ENCODE data around the gene MYG1.

The MYG1 gene

GRCh38 chr12:53343449-53343848 is 44.0 kb downstream of the MYG1 start:
- no peaks in the 10 kb centered on the region for H3K9me3 ChIP-seq (ENCODE audit: control insufficient read depth, insufficient read depth, low read depth, low read length)
- CTCF ChIA-PET: interaction anchor here (1.8 to 7.0 kb wide), 3 partner anchors 9 to 79 kb away, joined by 11 to 156 read pairs (median 22); partner anchors contain the start of genes AAAS and AMHR2
- no peak overlapping the region for H3K4me3 ChIP-seq (ENCODE audit: low read depth, low read length)
- no peaks in the 10 kb centered on the region for H3K4me1 ChIP-seq (ENCODE audit: control insufficient read depth, insufficient read depth, low read length)
- TF ChIP-seq ZNF664 (tag by site-specific recombination; IDR thresholded peaks at IDR 0.05) (peak; percentile 90), ZNF677 (tag by site-specific recombination; IDR thresholded peaks at IDR 0.05) (no peak), ZNF837 (tag by site-specific recombination; IDR thresholded peaks at IDR 0.05) (no peak)
- POLR2A ChIA-PET: interaction anchor here (1.7 kb wide), 1 partner anchor 16 kb away, joined by 5 read pairs; no protein-coding TSS in a partner anchor
- H3K27ac ChIP-seq (ENCODE audit: extremely low read depth, low read depth, low read length): no peak overlapping the region
- no peaks in the 10 kb centered on the region for H3K36me3 ChIP-seq (ENCODE audit: control insufficient read depth in 2 of 2, insufficient read depth in 1 of 2, low read length in 2 of 2)

GRCh38 chr12:53343969-53344368 is 44.5 kb downstream of the MYG1 start:
- POLR2A ChIA-PET: interaction anchor here (1.1 to 2.3 kb wide), 8 partner anchors 8 to 156 kb away, joined by 3 to 20 read pairs (median 16); partner anchors contain the start of genes AAAS, MAP3K12, PFDN5 and SP1
- TF ChIP-seq ZNF26 (tag by site-specific recombination; IDR thresholded peaks at IDR 0.05) (no peak), ZFHX2 (tag by site-specific recombination; conservative IDR thresholded peaks at IDR 0.05) (no peak), PRDM1 (tag by site-specific recombination; IDR thresholded peaks at IDR 0.05) (no peak), GLIS1 (tag by site-specific recombination; IDR thresholded peaks at IDR 0.05) (no peak), ZNF747 (tag by site-specific recombination; IDR thresholded peaks at IDR 0.05) (no peak), ZNF629 (tag by site-specific recombination; IDR thresholded peaks at IDR 0.05) (no peak), ZNF660 (tag by site-specific recombination; IDR thresholded peaks at IDR 0.05) (no peak), ZNF530 (tag by site-specific recombination; IDR thresholded peaks at IDR 0.05; ENCODE audit: low read depth) (no peak), ZIC2 (tag by site-specific recombination; IDR thresholded peaks at IDR 0.05) (no peak), SP3 (tag by site-specific recombination; IDR thresholded peaks at IDR 0.05) (no peak), ZNF362 (tag by site-specific recombination; IDR thresholded peaks at IDR 0.05) (no peak), KLF8 (tag by site-specific recombination; IDR thresholded peaks at IDR 0.05) (no peak), ZNF274 (IDR thresholded peaks at IDR 0.05; ENCODE audit: low read length) (no peak), ZNF274 (tag by site-specific recombination; IDR thresholded peaks at IDR 0.05; ENCODE audit: borderline replicate concordance) (no peak), ZNF529 (tag by site-specific recombination; IDR thresholded peaks at IDR 0.05; ENCODE audit: insufficient replicate concordance) (no peak), PRDM6 (tag by site-specific recombination; IDR thresholded peaks at IDR 0.05) (no peak), ZNF302 (tag by site-specific recombination; IDR thresholded peaks at IDR 0.05; ENCODE audit: low read depth) (no peak), HOXA7 (CRISPR knock-in tag; IDR thresholded peaks at IDR 0.05; ENCODE audit: borderline replicate concordance) (no peak), ZNF366 (tag by site-specific recombination; conservative IDR thresholded peaks at IDR 0.05) (no peak)
- Histone ChIP-seq H3K4me3 (ENCODE audit: low read depth, low read length) (no peak overlapping the region), H3K9me3 (ENCODE audit: control insufficient read depth, insufficient read depth, low read depth, low read length) (no peaks in the 10 kb centered on the region), H3K4me1 (ENCODE audit: control insufficient read depth, insufficient read depth, low read length) (no peaks in the 10 kb centered on the region), H3K36me3 (ENCODE audit: control insufficient read depth in 2 of 2, insufficient read depth in 1 of 2, low read length in 2 of 2) (no peaks in the 10 kb centered on the region), H3K27ac (ENCODE audit: extremely low read depth, low read depth, low read length) (no peak overlapping the region)
- CTCF ChIA-PET: interaction anchor here (1.1 to 7.0 kb wide), 6 partner anchors 9 to 131 kb away, joined by 5 to 156 read pairs (median 16); partner anchors contain the start of genes AAAS, AMHR2 and SP7

Data from HEK293 (cell line).